Loucy (cell line): Measurements from ENCODE around the gene RIMKLB.
"Not testable (repeated sequence)": the region's sequence is repeated elsewhere in the genome, so short reads cannot be mapped to it uniquely, and the experiment has no call there.

Experiments used
- H2AFZ ChIP-seq: fragments of 200-600 bp; sonication (generic); 2 replicates; pipeline ENCODE4 v1.6.0; 2016; ENCODE audit warnings: antibody characterized with exemption, mild to moderate bottlenecking, low read length, moderate library complexity
- H3F3A ChIP-seq: fragments of 200-600 bp; 2 replicates; pipeline ENCODE4 v1.6.0; 2016; ENCODE audit warnings: antibody characterized with exemption, low read depth, mild to moderate bottlenecking
- H3K27me3 ChIP-seq: fragments of 200-600 bp; sonication (generic); 2 replicates; pipeline ENCODE4 v1.6.1; 2014; ENCODE audit warnings: low read length, mild to moderate bottlenecking; ENCODE audit not compliant: insufficient read depth, poor library complexity, severe bottlenecking
- H3K36me3 ChIP-seq: fragments of 200-600 bp; sonication (generic); 2 replicates; pipeline ENCODE4 v1.6.1; 2016; ENCODE audit warnings: low read length; ENCODE audit not compliant: insufficient read depth
- H3K4me1 ChIP-seq: fragments of 200-600 bp; sonication (generic); 2 replicates; pipeline ENCODE4 v1.5.1; 2014; ENCODE audit warnings: low read length, mild to moderate bottlenecking; ENCODE audit not compliant: insufficient read depth, poor library complexity, severe bottlenecking
- H3K4me2 ChIP-seq: fragments of 200-600 bp; sonication (generic); 2 replicates; pipeline ENCODE4 v1.6.0; 2014; ENCODE audit warnings: antibody characterized with exemption, low read length, low read depth, mild to moderate bottlenecking; ENCODE audit not compliant: poor library complexity, severe bottlenecking
- H3K4me3 ChIP-seq: fragments of 200-600 bp; sonication (generic); 2 replicates; pipeline ENCODE4 v1.5.1; 2014; ENCODE audit warnings: low read length, mild to moderate bottlenecking, mixed read lengths; ENCODE audit not compliant: poor library complexity, severe bottlenecking
- H3K79me2 ChIP-seq: fragments of 200-600 bp; sonication (generic); 2 replicates; pipeline ENCODE4 v1.6.1; 2014; ENCODE audit warnings: low read length; ENCODE audit not compliant: insufficient read depth
- H3K9ac ChIP-seq: fragments of 200-600 bp; sonication (generic); 2 replicates; pipeline ENCODE4 v1.6.0; 2014; ENCODE audit warnings: mild to moderate bottlenecking, low read depth, low read length, moderate library complexity; ENCODE audit not compliant: poor library complexity, severe bottlenecking
- H3K9me2 ChIP-seq: fragments of 200-600 bp; sonication (generic); replicated peaks from 2 replicates; pipeline ENCODE4 v1.6.1; 2016; ENCODE audit warnings: low read depth, low read length, mixed read lengths
- H3K9me3 ChIP-seq: fragments of 200-600 bp; sonication (generic); 2 replicates; pipeline ENCODE4 v1.6.1; 2014; ENCODE audit warnings: mild to moderate bottlenecking, antibody characterized with exemption, low read length, low read depth; ENCODE audit not compliant: insufficient read depth
- H4K20me1 ChIP-seq: fragments of 200-600 bp; sonication (generic); 2 replicates; pipeline ENCODE4 v1.6.0; 2014; ENCODE audit warnings: antibody characterized with exemption, low read length, mild to moderate bottlenecking; ENCODE audit not compliant: insufficient read depth, poor library complexity, severe bottlenecking
- EZH2phosphoT487 ChIP-seq: fragments of 200-600 bp; IDR thresholded peaks from 2 replicates; pipeline ENCODE4 v1.6.1; 2018; ENCODE audit warnings: antibody characterized with exemption, mild to moderate bottlenecking, moderate library complexity, borderline replicate concordance
- TF ChIP-seq, protein P1 (sequence below): fragments of 200-600 bp; sonication (generic); conservative IDR thresholded peaks from 2 replicates; pipeline ENCODE4 v1.5.1; 2014; ENCODE audit warnings: mild to moderate bottlenecking, antibody characterized with exemption, low read length

RIMKLB gene

DNA sequence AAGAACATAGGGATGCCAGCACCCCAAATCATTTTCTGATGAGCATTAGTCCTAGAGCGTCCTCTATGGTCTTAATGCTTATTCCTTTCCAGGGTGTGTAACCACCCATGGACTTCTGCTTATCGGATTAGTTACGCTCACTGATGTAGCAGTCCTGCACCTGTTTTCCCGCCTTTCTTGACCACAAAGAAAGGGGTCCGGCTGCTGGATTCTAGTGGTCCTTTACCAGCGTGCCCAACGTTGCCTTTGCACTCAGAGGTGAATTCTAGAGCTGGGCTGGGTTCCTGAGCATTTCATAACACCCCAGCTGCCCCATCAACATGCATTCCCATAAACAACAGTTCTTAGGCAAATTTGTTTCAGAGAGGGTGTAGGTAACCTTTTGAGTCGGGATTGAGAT is 68.3 kb downstream of the RIMKLB start:
- not testable (repeated sequence) for H3K36me3 ChIP-seq, H3K4me3 ChIP-seq, H3K9ac ChIP-seq, H3K9me2 ChIP-seq, H3K9me3 ChIP-seq, H3K4me2 ChIP-seq, H2AFZ ChIP-seq, H4K20me1 ChIP-seq, H3K27me3 ChIP-seq, H3F3A ChIP-seq, H3K4me1 ChIP-seq
- H3K79me2 ChIP-seq: peaks cover 10% of the 10 kb centered on the region; the same call in 1 of the 2 replicates

DNA sequence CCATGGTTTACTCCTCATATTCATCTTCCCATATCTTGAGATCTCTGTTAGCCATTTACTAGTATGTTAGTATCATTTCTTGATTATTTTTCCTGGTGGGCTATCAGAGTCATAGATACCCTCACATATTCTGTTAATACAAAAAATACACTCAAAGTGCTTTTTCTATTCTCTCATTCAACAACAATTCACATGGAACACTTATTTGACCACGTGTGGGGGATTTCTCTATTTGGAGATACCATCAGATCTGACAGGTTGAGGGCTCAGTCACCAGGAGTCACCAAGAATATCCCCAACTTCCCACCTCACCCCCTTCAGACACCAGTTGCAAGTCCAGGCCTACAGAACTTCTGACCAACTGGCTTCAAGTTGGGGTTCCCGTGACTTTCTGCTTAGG is 72.7 kb downstream of the RIMKLB start:
- no peak overlapping the region for H2AFZ ChIP-seq
- no peaks in the 10 kb centered on the region for H3F3A ChIP-seq
- peaks cover 28% of the 10 kb centered on the region; the same call in 1 of the 2 replicates for H3K36me3 ChIP-seq
- TF ChIP-seq, protein P1, sequence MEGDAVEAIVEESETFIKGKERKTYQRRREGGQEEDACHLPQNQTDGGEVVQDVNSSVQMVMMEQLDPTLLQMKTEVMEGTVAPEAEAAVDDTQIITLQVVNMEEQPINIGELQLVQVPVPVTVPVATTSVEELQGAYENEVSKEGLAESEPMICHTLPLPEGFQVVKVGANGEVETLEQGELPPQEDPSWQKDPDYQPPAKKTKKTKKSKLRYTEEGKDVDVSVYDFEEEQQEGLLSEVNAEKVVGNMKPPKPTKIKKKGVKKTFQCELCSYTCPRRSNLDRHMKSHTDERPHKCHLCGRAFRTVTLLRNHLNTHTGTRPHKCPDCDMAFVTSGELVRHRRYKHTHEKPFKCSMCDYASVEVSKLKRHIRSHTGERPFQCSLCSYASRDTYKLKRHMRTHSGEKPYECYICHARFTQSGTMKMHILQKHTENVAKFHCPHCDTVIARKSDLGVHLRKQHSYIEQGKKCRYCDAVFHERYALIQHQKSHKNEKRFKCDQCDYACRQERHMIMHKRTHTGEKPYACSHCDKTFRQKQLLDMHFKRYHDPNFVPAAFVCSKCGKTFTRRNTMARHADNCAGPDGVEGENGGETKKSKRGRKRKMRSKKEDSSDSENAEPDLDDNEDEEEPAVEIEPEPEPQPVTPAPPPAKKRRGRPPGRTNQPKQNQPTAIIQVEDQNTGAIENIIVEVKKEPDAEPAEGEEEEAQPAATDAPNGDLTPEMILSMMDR: no peak
- TF ChIP-seq EZH2phosphoT487: no peak
- no peaks in the 10 kb centered on the region for H3K9me3 ChIP-seq
- no peak overlapping the region for H3K9ac ChIP-seq
- H3K4me3 ChIP-seq: no peak overlapping the region
- no peaks in the 10 kb centered on the region for H3K27me3 ChIP-seq
- H4K20me1 ChIP-seq: no peaks in the 10 kb centered on the region
- H3K9me2 ChIP-seq: no peaks in the 10 kb centered on the region
- peaks cover 6% of the 10 kb centered on the region; the same call in 1 of the 2 replicates for H3K79me2 ChIP-seq
- no peak overlapping the region for H3K4me2 ChIP-seq
- H3K4me1 ChIP-seq: peaks cover 8% of the 10 kb centered on the region

DNA sequence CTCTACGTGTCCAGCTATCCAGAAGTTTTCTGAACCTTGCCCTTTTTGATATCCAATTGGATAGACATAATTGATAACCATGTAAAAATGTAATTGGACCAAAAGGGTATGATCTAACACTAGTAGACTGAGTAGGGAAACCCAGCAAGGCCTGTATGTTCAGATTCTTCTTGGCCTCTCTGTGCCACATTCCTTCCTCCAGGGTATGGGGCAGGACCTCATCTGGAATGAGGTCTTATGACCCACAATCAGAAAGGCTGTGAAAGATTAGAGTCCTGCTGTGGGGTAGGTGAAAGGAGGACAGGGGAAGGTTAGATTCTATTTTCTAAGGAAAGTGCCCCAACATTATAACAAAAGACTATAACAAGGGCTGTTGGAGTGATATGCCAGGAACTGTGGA is 73.3 kb downstream of the RIMKLB start:
- Histone ChIP-seq H3K79me2 (peaks cover 6% of the 10 kb centered on the region; the same call in 1 of the 2 replicates), H3K9me3 (no peaks in the 10 kb centered on the region), H3K36me3 (peaks cover 33% of the 10 kb centered on the region; the same call in 1 of the 2 replicates), H3K4me2 (no peak overlapping the region), H3K4me1 (peaks cover 8% of the 10 kb centered on the region), H3K9me2 (no peaks in the 10 kb centered on the region), H3K27me3 (no peaks in the 10 kb centered on the region), H3K4me3 (no peak overlapping the region), H3F3A (no peaks in the 10 kb centered on the region), H3K9ac (no peak overlapping the region), H2AFZ (no peak overlapping the region), H4K20me1 (no peaks in the 10 kb centered on the region)
- TF ChIP-seq EZH2phosphoT487: no peak
- TF ChIP-seq, protein P1: no peak

DNA sequence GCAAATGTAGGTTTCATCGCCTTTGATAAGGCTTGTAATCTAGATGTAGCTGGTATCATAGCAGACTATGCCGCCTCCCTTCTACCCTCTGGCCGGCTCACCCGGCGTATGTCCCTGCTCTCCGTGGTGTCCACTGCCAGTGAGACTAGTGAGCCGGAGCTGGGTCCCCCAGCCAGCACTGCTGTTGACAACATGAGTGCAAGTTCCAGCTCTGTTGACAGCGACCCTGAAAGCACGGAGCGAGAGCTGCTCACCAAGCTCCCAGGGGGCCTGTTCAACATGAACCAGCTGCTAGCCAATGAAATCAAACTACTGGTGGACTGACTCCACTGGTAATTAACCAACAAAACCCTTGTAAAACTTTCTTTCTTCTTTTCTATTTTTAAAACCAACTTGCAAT is 75.7 kb downstream of the RIMKLB start:
- peak overlapping the region; percentile 25 for H3K4me3 ChIP-seq
- H3K9me3 ChIP-seq: no peaks in the 10 kb centered on the region
- no peak for TF ChIP-seq EZH2phosphoT487
- TF ChIP-seq, protein P1: no peak
- H3K4me1 ChIP-seq: peaks cover 8% of the 10 kb centered on the region
- H3K9ac ChIP-seq: no peak overlapping the region
- no peak overlapping the region for H2AFZ ChIP-seq
- H3K79me2 ChIP-seq: peaks cover 6% of the 10 kb centered on the region; the same call in 1 of the 2 replicates
- H3K9me2 ChIP-seq: no peaks in the 10 kb centered on the region
- H3F3A ChIP-seq: no peaks in the 10 kb centered on the region
- peak overlapping the region; percentile 24 for H3K4me2 ChIP-seq
- H4K20me1 ChIP-seq: no peaks in the 10 kb centered on the region
- peaks cover 44% of the 10 kb centered on the region; the same call in 1 of the 2 replicates for H3K36me3 ChIP-seq
- no peaks in the 10 kb centered on the region for H3K27me3 ChIP-seq
